AG04449 (cell line): ENCODE data around the gene EPHX1.
A peak's percentile ranks its signal among the peaks of the same experiment; 100 is the strongest.

Experiments
- CTCF ChIA-PET: fragments of 350-600 bp; formaldehyde crosslinking; extraction: SDS; loops from one replicate; lab custom pipeline; 2021; ENCODE audit warnings: antibody characterized with exemption; lab: Yijun Ruan, JAX
- POLR2A ChIA-PET: fragments of 400-600, 350-600 bp; formaldehyde crosslinking; extraction: SDS; loops from one replicate; lab custom pipeline; 2020; ENCODE audit warnings: antibody characterized with exemption, inconsistent platforms; lab: Yijun Ruan, JAX
- DNase-seq: peaks from one replicate; pipeline ENCODE4 v3.0.0-alpha.2; 2010; ENCODE audit warnings: low read depth, low spot score
- H3K4me3 ChIP-seq: 2 replicates; pipeline ENCODE4 v1.5.1; 2011; ENCODE audit warnings: low read depth, mild to moderate bottlenecking, control low read depth, low read length
- CTCF ChIP-seq: IDR thresholded peaks from one replicate; pipeline ENCODE4 v1.5.1; 2011; ENCODE audit warnings: mild to moderate bottlenecking, moderate library complexity, low read length, control low read depth, inconsistent platforms; ENCODE audit not compliant: insufficient read depth; ENCODE audit errors: missing control alignments

Gene EPHX1

DNA sequence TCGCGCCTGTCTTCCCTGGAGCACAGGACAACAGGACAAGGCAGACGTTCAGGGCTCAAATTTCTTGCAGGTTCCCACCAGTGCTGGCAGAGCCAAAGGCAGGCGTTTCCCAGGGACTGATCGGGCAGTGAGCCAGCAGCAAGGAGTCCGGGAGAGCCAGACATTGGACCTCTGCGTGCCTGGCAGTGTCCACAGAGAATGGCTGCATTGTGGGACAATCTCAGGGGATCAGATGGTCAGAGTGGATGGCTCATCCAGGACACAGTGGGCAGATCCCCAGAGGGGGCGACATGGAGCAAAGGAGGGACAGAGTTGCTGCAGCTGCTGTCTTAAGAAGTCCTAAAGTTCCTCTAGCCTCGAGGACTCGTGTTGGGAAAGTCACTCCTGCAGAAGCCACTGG lies 67.7 kb downstream of the EPHX1 start:
- no peak for DNase-seq
- POLR2A ChIA-PET = no interaction called here

GRCh38 chr1:225878282-225878681 lies 68.4 kb downstream of the EPHX1 start:
- no peak overlapping the region for H3K4me3 ChIP-seq
- CTCF ChIA-PET = interaction anchor here (0.8 to 1.3 kb wide), 3 partner anchors 32 to 404 kb away, joined by 3 to 5 read pairs (median 4); no protein-coding TSS in a partner anchor
- no peak for DNase-seq
- POLR2A ChIA-PET = no interaction called here
- TF ChIP-seq CTCF = no peak

More for the DNA sequence above, 67.7 kb downstream of the EPHX1 start:
- peak; percentile 65 for TF ChIP-seq CTCF
- CTCF ChIA-PET = interaction anchor here (0.7 to 1.6 kb wide), 4 partner anchors 11 to 109 kb away, joined by 3 to 6 read pairs (median 4); no protein-coding TSS in a partner anchor
- H3K4me3 ChIP-seq = no peak overlapping the region

DNA sequence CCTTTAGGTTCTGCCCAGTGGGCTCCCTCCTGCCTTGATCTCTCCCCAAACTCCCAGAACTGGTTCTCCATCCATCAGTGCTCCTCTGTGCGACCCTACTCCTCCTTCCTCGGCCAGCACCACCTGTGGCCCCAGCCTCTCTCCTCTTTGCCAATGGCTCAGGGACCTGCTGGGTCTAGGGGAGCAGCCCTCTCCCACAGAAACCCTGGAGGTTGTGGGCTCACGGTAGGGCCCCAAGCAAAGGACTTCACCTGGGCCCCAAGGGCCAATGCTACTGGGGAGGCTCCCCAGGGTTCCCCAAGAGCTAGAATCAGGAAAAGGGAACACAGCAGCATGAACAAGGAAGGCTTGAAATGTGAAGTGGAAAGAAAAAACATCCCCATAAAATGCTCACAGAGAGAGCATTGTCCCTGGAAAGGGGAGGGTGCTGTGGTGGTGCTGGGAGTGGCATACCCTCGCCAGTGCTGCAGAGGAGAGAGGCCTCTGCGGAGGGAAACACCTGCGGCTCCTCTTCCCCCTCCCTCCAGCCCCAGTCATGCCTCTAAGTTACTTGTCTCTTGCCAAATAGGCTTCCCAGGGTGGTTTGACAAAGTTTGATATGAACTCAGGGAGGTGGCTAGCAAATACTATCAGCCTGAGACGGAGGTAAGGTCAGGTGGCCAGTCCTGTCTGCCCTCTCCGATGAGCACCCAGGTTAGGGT lies 69.7 kb downstream of the EPHX1 start:
- ChIA-PET CTCF (interaction anchor here (1.6 to 1.9 kb wide), 2 partner anchors 10 to 102 kb away, joined by 6 to 10 read pairs; partner anchors contain the start of gene SRP9), POLR2A (interaction anchor here (0.6 kb wide), 1 partner anchor 397 kb away, joined by 3 read pairs; no protein-coding TSS in a partner anchor)
- DNase-seq = no peak
- no peak overlapping the region for H3K4me3 ChIP-seq
- no peak for TF ChIP-seq CTCF

DNA sequence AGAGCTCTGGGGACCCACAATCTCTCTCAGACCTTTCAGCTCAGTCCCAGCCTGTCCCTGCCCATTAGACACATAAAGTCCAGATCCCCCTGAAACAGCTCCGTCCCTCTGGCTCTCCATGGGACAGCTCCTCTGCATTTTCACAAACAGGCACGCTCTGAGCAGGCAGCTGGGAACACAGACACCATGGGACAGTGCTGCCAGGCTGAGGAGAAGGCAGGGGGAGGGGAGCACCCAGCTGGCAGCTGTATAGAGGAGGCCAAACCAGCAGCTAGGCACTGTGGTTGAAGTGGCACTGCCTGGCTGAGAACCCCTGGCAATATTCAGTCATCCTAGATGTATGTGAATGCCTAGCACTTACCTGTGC lies 70.3 kb downstream of the EPHX1 start:
- DNase-seq = no peak
- no peak overlapping the region for H3K4me3 ChIP-seq
- ChIA-PET POLR2A (interaction anchor here (0.6 kb wide), 1 partner anchor 398 kb away, joined by 3 read pairs; no protein-coding TSS in a partner anchor), CTCF (interaction anchor here (1.6 to 3.5 kb wide), 3 partner anchors 10 to 405 kb away, joined by 6 to 26 read pairs (median 10); partner anchors contain the start of gene SRP9)
- no peak for TF ChIP-seq CTCF

- ChIA-PET CTCF (interaction anchor here (1.1 to 3.5 kb wide), 7 partner anchors 10 to 406 kb away, joined by 4 to 26 read pairs (median 10); partner anchors contain the start of gene SRP9), POLR2A (no interaction called here)
- peak overlapping the region; percentile 90 for H3K4me3 ChIP-seq
- no peak for DNase-seq
- no peak for TF ChIP-seq CTCF
Observed at GRCh38 chr1:225880636-225881035, 70.7 kb downstream of the EPHX1 start.
